ENCODE results near the gene STAC. TPM values are rescaled to one million over a fixed set of nuclear protein-coding genes. Genes with fewer than 3 reads are reported as not detected.
A peak's percentile ranks its signal among the peaks of the same experiment; 100 is the strongest.

STAC gene, protein sequence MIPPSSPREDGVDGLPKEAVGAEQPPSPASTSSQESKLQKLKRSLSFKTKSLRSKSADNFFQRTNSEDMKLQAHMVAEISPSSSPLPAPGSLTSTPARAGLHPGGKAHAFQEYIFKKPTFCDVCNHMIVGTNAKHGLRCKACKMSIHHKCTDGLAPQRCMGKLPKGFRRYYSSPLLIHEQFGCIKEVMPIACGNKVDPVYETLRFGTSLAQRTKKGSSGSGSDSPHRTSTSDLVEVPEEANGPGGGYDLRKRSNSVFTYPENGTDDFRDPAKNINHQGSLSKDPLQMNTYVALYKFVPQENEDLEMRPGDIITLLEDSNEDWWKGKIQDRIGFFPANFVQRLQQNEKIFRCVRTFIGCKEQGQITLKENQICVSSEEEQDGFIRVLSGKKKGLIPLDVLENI
- total RNA-seq: 0.62 TPM
- polyA plus RNA-seq: 1 to 10 TPM in 1 of 4 donors, under 1 TPM in 3; 0.59 to 1.0 (median 0.76) TPM

DNA sequence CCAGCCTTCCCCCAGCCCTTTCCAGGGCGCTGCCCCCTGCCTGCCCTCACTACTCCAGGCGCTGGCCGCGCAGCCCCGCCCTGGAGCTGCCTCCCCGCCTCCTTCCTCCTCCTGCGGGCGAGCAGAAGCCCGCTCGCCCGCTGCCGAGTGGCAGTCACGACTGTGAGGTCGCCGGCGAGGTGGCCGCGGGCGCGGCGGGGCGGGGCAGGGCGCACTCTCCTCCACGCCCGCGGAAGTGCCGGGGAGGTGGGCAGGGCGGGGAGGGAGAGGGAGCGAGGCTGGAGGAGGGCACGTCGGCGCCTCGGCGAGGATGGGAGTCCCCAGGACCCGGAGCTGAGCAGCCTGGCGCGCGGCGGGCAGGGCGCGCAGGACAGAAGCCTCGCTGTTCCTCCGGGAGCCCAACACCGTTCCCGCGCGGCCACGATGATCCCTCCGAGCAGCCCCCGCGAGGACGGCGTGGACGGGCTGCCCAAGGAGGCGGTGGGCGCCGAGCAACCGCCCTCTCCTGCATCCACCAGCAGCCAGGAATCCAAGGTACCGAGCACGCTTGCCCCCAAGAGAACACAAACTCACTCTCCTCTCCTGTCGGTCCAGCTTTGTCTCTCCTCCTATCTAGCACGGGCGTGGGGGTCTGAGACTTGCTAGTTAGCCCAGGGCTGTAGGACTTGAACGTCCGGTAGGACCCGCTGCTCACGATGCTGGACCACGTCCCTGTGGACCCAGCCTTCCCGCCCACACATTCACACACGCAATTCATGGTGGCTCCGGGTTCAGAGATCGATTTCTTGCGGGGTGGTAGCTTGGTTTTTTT is at the start of gene STAC:
Gene STAC (plus strand): TSS at position 284 of the 811 bp plus-strand sequence. CDS start 140 bp downstream, at position 424.
- Mint-ChIP-seq H3K27me3 (peaks cover 39% of the 10 kb centered on the region), H3K4me3 (peak within 1 kb of the TSS in 3 of 4 donors; percentile 7 to 64 (median 45)), H3K36me3 (no peaks in the 10 kb centered on the region), H3K27ac (no peak within 1 kb of the TSS), H3K9me3 (no peaks in the 10 kb centered on the region), H3K4me1 (peaks cover 0 to 5% (median 0%) of the 10 kb centered on the region in 4 donors)
- ATAC-seq (ENCODE audit: low read depth in 2 of 2) (no peak), DNase-seq (peak in 1 of 3 donors; percentile 12)
- Histone ChIP-seq H3K4me3 (ENCODE audit: low read depth, low read length) (peak within 1 kb of the TSS; percentile 4), H3K27ac (ENCODE audit: insufficient read depth, low read length, poor library complexity, severe bottlenecking) (no peak within 1 kb of the TSS), H3K9me3 (ENCODE audit: control insufficient read depth in 2 of 2, low read length in 2 of 2) (no peaks in the 10 kb centered on the region), H3K27me3 (ENCODE audit: control insufficient read depth, insufficient read depth, low read length) (peaks cover 12% of the 10 kb centered on the region), H3K4me1 (ENCODE audit: control insufficient read depth, insufficient read depth, low read length, poor library complexity, severe bottlenecking) (no peaks in the 10 kb centered on the region), H3K36me3 (ENCODE audit: control insufficient read depth, insufficient read depth, low read length) (no peaks in the 10 kb centered on the region)

DNA sequence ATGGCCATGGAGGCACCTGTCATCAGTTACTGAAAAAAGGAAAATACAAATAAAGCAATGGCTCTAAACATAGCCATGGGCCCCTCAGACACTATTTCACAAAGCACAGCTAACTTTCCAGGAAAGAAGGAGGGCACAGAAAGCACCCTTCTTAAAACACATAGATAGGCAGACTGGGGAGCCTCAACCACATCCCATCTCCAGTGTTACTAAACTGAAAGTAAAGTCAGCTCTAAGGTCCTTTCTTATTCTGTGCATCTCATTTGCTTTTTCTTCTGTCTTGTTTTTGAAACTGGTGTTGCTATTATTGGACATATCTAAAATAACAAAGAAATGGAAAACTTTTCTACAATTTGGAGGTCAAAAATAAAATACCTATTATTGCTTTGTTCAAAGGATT is 48.2 kb upstream of the STAC start:
- Histone ChIP-seq H3K9me3 (ENCODE audit: control insufficient read depth in 2 of 2, low read length in 2 of 2) (no peaks in the 10 kb centered on the region), H3K36me3 (ENCODE audit: control insufficient read depth, insufficient read depth, low read length) (no peaks in the 10 kb centered on the region), H3K4me3 (ENCODE audit: low read depth, low read length) (no peak overlapping the region), H3K27me3 (ENCODE audit: control insufficient read depth, insufficient read depth, low read length) (no peaks in the 10 kb centered on the region), H3K4me1 (ENCODE audit: control insufficient read depth, insufficient read depth, low read length, poor library complexity, severe bottlenecking) (no peaks in the 10 kb centered on the region), H3K27ac (ENCODE audit: insufficient read depth, low read length, poor library complexity, severe bottlenecking) (no peak overlapping the region)
- Mint-ChIP-seq H3K27ac (no peak overlapping the region), H3K4me1 (no peaks in the 10 kb centered on the region), H3K36me3 (no peaks in the 10 kb centered on the region), H3K9me3 (peaks cover 0 to 6% (median 2%) of the 10 kb centered on the region in 7 donors), H3K27me3 (no peaks in the 10 kb centered on the region), H3K4me3 (no peak overlapping the region)
- no peak for ATAC-seq (ENCODE audit: low read depth in 2 of 2)
- DNase-seq: no peak

DNA sequence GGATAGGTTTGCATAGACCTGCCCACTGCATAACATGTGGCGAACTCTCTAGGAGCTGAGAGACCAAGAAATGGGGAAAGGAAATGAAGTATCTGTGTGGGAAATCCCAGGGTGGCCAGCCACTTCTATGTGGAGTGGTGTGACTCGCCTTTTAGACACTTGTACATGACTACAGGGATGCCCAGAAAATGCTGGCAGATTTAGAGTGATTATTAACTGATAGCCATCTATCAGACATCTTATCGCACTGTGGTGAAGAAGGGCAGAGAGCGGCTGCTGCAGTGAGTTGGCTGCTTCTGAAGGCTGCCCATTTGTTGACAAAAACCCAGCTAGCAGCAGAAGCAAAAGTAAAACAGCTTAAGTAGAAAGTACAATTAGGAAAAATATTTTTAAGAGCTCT is 18.1 kb upstream of the STAC start:
- peaks cover 0 to 13% (median 2%) of the 10 kb centered on the region in 7 donors for H3K9me3 Mint-ChIP-seq
- Histone ChIP-seq H3K27ac (ENCODE audit: insufficient read depth, low read length, poor library complexity, severe bottlenecking) (no peak overlapping the region), H3K36me3 (ENCODE audit: control insufficient read depth, insufficient read depth, low read length) (no peaks in the 10 kb centered on the region), H3K4me3 (ENCODE audit: low read depth, low read length) (no peak overlapping the region), H3K27me3 (ENCODE audit: control insufficient read depth, insufficient read depth, low read length) (peaks cover 2% of the 10 kb centered on the region), H3K9me3 (ENCODE audit: control insufficient read depth in 2 of 2, low read length in 2 of 2) (no peaks in the 10 kb centered on the region), H3K4me1 (ENCODE audit: control insufficient read depth, insufficient read depth, low read length, poor library complexity, severe bottlenecking) (no peaks in the 10 kb centered on the region)
- peaks cover 4% of the 10 kb centered on the region for H3K27me3 Mint-ChIP-seq
- H3K4me1 Mint-ChIP-seq: no peaks in the 10 kb centered on the region
- H3K27ac Mint-ChIP-seq: no peak overlapping the region
- H3K4me3 Mint-ChIP-seq: no peak overlapping the region
- ATAC-seq (ENCODE audit: low read depth in 2 of 2) (no peak), DNase-seq (no peak)
- H3K36me3 Mint-ChIP-seq: no peaks in the 10 kb centered on the region

DNA sequence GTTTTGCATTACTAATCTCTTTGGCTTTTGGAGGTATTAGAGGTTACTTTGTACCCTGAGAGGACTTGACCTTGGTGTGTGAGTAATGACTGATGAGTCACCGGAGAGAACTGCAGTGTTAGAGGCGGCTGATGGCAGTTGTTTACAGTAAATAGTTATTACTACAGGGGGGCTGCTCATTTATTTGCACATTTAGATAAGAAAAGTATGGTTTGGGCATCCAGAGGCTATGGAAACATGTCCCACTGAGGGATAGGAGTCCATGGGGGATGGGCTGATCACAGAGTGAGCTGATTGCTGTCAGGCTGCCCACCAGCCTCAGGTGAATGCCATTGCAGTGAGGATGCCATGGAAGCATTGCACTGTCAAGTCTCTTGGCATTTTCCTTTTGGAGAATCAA is 17.3 kb upstream of the STAC start:
- Mint-ChIP-seq H3K9me3 (peaks cover 0 to 13% (median 2%) of the 10 kb centered on the region in 7 donors), H3K27ac (no peak overlapping the region), H3K4me1 (no peaks in the 10 kb centered on the region), H3K27me3 (peaks cover 4% of the 10 kb centered on the region), H3K4me3 (no peak overlapping the region), H3K36me3 (no peaks in the 10 kb centered on the region)
- Histone ChIP-seq H3K4me3 (ENCODE audit: low read depth, low read length) (no peak overlapping the region), H3K36me3 (ENCODE audit: control insufficient read depth, insufficient read depth, low read length) (no peaks in the 10 kb centered on the region), H3K27me3 (ENCODE audit: control insufficient read depth, insufficient read depth, low read length) (peaks cover 2% of the 10 kb centered on the region), H3K9me3 (ENCODE audit: control insufficient read depth in 2 of 2, low read length in 2 of 2) (no peaks in the 10 kb centered on the region), H3K27ac (ENCODE audit: insufficient read depth, low read length, poor library complexity, severe bottlenecking) (no peak overlapping the region), H3K4me1 (ENCODE audit: control insufficient read depth, insufficient read depth, low read length, poor library complexity, severe bottlenecking) (no peaks in the 10 kb centered on the region)
- ATAC-seq (ENCODE audit: low read depth in 2 of 2): no peak
- DNase-seq: no peak

DNA sequence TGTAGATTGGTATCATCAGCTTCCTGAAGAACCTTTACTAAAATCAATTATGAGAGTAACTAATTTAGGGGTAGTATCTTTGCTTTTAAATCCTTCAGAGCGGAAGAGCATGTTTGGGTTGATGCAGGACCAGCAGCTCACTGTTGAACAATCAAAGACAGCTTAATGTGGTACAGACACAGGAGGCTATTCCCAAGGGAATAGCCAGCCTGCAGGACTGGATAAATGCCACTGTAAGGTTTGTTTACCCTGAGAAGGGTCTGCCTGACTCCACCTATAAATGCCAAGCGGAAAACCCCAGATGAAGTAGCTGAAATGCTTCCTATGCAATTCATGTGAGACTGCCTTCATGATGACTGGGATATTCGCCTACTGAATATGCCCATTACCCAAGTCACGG is 16.0 kb upstream of the STAC start:
- H3K4me3 ChIP-seq (ENCODE audit: low read depth, low read length): no peak overlapping the region
- Mint-ChIP-seq H3K4me3 (no peak overlapping the region), H3K27me3 (peaks cover 4% of the 10 kb centered on the region)

DNA sequence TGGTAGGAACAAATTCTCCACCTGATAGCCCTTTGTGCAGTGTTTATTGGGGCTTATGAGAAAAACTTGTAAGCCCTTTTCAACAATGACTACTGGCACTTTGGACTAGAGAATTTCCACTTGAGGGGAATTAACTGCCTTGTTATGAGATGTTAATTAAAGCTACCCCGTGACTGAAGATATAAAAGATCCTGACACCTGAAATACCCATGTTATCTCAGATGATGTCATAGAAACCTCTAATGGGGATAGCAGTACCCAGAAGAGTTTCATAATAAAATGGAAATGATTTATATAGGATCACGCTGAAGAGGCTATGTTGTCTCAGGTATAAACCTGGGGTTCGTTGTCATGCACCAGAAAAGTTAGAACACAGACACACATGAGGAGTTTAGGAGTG is 14.5 kb upstream of the STAC start:
- H3K4me1 ChIP-seq (ENCODE audit: control insufficient read depth, insufficient read depth, low read length, poor library complexity, severe bottlenecking): no peaks in the 10 kb centered on the region
- no peak overlapping the region for H3K4me3 ChIP-seq (ENCODE audit: low read depth, low read length)
- no peak overlapping the region for H3K27ac ChIP-seq (ENCODE audit: insufficient read depth, low read length, poor library complexity, severe bottlenecking)
- H3K27ac Mint-ChIP-seq: no peak overlapping the region
- no peaks in the 10 kb centered on the region for H3K27me3 ChIP-seq (ENCODE audit: control insufficient read depth, insufficient read depth, low read length)
- no peaks in the 10 kb centered on the region for H3K9me3 ChIP-seq (ENCODE audit: control insufficient read depth in 2 of 2, low read length in 2 of 2)
- ATAC-seq (ENCODE audit: low read depth in 2 of 2) (no peak), DNase-seq (no peak)
- no peaks in the 10 kb centered on the region for H3K4me1 Mint-ChIP-seq
- H3K4me3 Mint-ChIP-seq: no peak overlapping the region
- no peaks in the 10 kb centered on the region for H3K36me3 ChIP-seq (ENCODE audit: control insufficient read depth, insufficient read depth, low read length)
- H3K27me3 Mint-ChIP-seq: no peaks in the 10 kb centered on the region
- H3K9me3 Mint-ChIP-seq: peaks cover 0 to 5% (median 4%) of the 10 kb centered on the region in 7 donors
- no peaks in the 10 kb centered on the region for H3K36me3 Mint-ChIP-seq

More for the DNA sequence above, 16.0 kb upstream of the STAC start:
- DNase-seq (no peak), ATAC-seq (ENCODE audit: low read depth in 2 of 2) (no peak)
- Histone ChIP-seq H3K27ac (ENCODE audit: insufficient read depth, low read length, poor library complexity, severe bottlenecking) (no peak overlapping the region), H3K9me3 (ENCODE audit: control insufficient read depth in 2 of 2, low read length in 2 of 2) (no peaks in the 10 kb centered on the region), H3K36me3 (ENCODE audit: control insufficient read depth, insufficient read depth, low read length) (no peaks in the 10 kb centered on the region), H3K4me1 (ENCODE audit: control insufficient read depth, insufficient read depth, low read length, poor library complexity, severe bottlenecking) (no peaks in the 10 kb centered on the region), H3K27me3 (ENCODE audit: control insufficient read depth, insufficient read depth, low read length) (no peaks in the 10 kb centered on the region)
- no peaks in the 10 kb centered on the region for H3K36me3 Mint-ChIP-seq
- no peak overlapping the region for H3K27ac Mint-ChIP-seq
- no peaks in the 10 kb centered on the region for H3K4me1 Mint-ChIP-seq
- H3K9me3 Mint-ChIP-seq: peaks cover 0 to 11% (median 3%) of the 10 kb centered on the region in 7 donors

DNA sequence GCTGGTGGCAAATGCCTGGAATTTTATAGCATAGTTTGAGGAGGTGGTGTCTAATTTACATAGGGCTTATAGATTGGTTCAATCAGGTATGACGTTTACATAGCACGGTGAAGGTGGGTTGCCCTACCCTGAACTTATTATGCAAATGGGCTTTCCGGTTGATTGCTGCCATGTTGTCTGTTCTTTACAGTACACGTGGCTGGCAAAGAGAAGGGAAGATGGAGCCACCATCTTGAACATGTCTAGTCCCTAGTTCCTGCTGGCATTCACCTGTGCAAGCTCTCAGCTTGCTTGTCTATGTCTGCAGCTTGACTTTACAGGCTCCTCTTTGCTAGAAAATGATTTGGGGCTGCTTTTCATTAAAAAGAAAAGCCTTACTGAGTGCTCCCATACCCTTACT is 14.0 kb upstream of the STAC start:
- no peaks in the 10 kb centered on the region for H3K4me1 ChIP-seq (ENCODE audit: control insufficient read depth, insufficient read depth, low read length, poor library complexity, severe bottlenecking)
- DNase-seq: no peak

More for the DNA sequence above, 14.0 kb upstream of the STAC start:
- Mint-ChIP-seq H3K4me3 (no peak overlapping the region), H3K4me1 (no peaks in the 10 kb centered on the region), H3K9me3 (peaks cover 0 to 5% (median 4%) of the 10 kb centered on the region in 7 donors), H3K27me3 (no peaks in the 10 kb centered on the region), H3K36me3 (no peaks in the 10 kb centered on the region), H3K27ac (no peak overlapping the region)
- Histone ChIP-seq H3K4me3 (ENCODE audit: low read depth, low read length) (no peak overlapping the region), H3K27ac (ENCODE audit: insufficient read depth, low read length, poor library complexity, severe bottlenecking) (no peak overlapping the region), H3K27me3 (ENCODE audit: control insufficient read depth, insufficient read depth, low read length) (no peaks in the 10 kb centered on the region), H3K9me3 (ENCODE audit: control insufficient read depth in 2 of 2, low read length in 2 of 2) (no peaks in the 10 kb centered on the region), H3K36me3 (ENCODE audit: control insufficient read depth, insufficient read depth, low read length) (no peaks in the 10 kb centered on the region)
- no peak for ATAC-seq (ENCODE audit: low read depth in 2 of 2)

All from CD4-positive, CD25-positive, alpha-beta regulatory T cell (primary cell).